HFF-Myc (cell line): ENCODE results near the gene TMTC3.

Experiments
- DNase-seq: peaks from one replicate; pipeline ENCODE4 v3.0.0-alpha.2; 2011; ENCODE audit warnings: low read depth; ENCODE audit errors: extremely low read depth
- H3K4me3 ChIP-seq: replicated peaks from 2 replicates; pipeline ENCODE4 v1.5.1; 2011; ENCODE audit warnings: low read depth, mild to moderate bottlenecking, control low read depth, low read length
- CTCF ChIP-seq: IDR thresholded peaks from 2 replicates; pipeline ENCODE4 v1.5.1; 2012; ENCODE audit warnings: mild to moderate bottlenecking, low read depth, low read length, control low read depth; ENCODE audit errors: missing control alignments

Gene TMTC3

DNA sequence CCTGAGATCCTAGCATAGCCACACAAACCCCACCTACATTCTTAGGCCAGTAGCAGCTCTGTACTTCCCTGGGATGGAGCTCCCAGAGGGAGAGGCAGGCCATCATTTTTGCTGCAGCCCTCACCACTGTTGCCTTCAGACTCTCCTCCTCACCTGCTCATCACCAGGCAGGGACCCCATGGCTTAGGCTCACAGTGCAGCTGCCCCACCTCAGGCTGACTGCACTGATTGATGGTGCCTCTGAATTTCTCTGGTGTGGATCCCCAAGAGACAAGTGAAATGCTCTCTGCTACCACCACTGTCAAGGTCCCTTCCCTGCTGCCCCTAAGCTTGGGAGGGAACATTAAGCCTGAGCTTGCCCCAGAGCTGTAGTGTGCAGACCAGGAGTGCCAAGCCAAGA lies 76.2 kb downstream of the TMTC3 start:
- H3K4me3 ChIP-seq: no peak overlapping the region
- no peak for DNase-seq
- no peak for TF ChIP-seq CTCF

GRCh38 chr12:88219861-88220260 lies 77.8 kb downstream of the TMTC3 start:
- no peak for TF ChIP-seq CTCF
- H3K4me3 ChIP-seq: no peak overlapping the region
- DNase-seq: no peak

GRCh38 chr12:88223519-88223918 lies 81.4 kb downstream of the TMTC3 start:
- no peak overlapping the region for H3K4me3 ChIP-seq
- no peak for DNase-seq
- TF ChIP-seq CTCF: no peak

- DNase-seq: no peak
Observed at GRCh38 chr12:88225776-88226175, 83.7 kb downstream of the TMTC3 start.

DNA sequence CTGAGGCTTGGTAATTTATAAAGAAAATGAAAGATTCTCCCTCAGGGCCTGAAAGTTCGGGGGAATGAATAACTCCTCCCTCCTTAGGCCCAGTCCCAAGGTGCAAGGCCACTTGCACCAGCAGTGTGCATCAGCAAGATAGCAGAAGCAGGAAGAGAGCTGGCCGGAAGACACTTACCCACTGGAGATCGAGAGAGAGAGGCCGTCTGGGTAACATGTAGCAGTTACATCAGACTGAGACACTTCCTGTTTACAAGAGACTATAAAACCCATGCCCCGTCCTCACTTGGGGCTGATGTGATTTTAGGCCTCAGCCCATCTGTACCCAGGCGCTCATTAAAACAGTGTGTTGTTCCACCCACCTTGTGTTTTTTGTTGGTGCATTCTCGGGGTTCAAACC lies 85.2 kb downstream of the TMTC3 start:
- DNase-seq: no peak
- TF ChIP-seq CTCF: no peak
- no peak overlapping the region for H3K4me3 ChIP-seq

More at GRCh38 chr12:88225776-88226175, 83.7 kb downstream of the TMTC3 start:
- TF ChIP-seq CTCF: no peak
- H3K4me3 ChIP-seq: no peak overlapping the region

GRCh38 chr12:88227871-88228270 lies 85.8 kb downstream of the TMTC3 start:
- no peak for DNase-seq

More at GRCh38 chr12:88227871-88228270, 85.8 kb downstream of the TMTC3 start:
- no peak overlapping the region for H3K4me3 ChIP-seq
- TF ChIP-seq CTCF: no peak
